IPS-20b (cell line): Measurements from ENCODE around the gene C8G.

ENCODE experiments used
- H3K27ac ChIP-seq: one replicate; pipeline ENCODE4 v1.5.1; 2013; ENCODE audit warnings: low read length
- H3K27me3 ChIP-seq: 2 replicates; pipeline ENCODE4 v1.6.1; 2013; ENCODE audit warnings: mild to moderate bottlenecking, low read length, inconsistent platforms; ENCODE audit not compliant: insufficient read depth
- H3K36me3 ChIP-seq: 2 replicates; pipeline ENCODE4 v1.6.1; 2013; ENCODE audit warnings: low read depth, mild to moderate bottlenecking, inconsistent platforms, low read length, moderate library complexity; ENCODE audit not compliant: insufficient read depth
- H3K4me1 ChIP-seq: 2 replicates; pipeline ENCODE4 v1.6.1; 2013; ENCODE audit warnings: mild to moderate bottlenecking, control low read depth, inconsistent platforms, low read length, moderate library complexity; ENCODE audit not compliant: insufficient read depth
- H3K4me3 ChIP-seq: 2 replicates; pipeline ENCODE4 v1.5.1; 2013; ENCODE audit warnings: mild to moderate bottlenecking, low read length, inconsistent platforms
- H3K9ac ChIP-seq: 2 replicates; pipeline ENCODE4 v1.6.1; 2013; ENCODE audit warnings: low read depth, mild to moderate bottlenecking, inconsistent platforms, low read length, moderate library complexity
- H3K9me3 ChIP-seq: 2 replicates; pipeline ENCODE4 v1.6.1; 2013; ENCODE audit warnings: mild to moderate bottlenecking, low read depth, low read length, inconsistent platforms; ENCODE audit not compliant: insufficient read depth

Gene C8G

DNA sequence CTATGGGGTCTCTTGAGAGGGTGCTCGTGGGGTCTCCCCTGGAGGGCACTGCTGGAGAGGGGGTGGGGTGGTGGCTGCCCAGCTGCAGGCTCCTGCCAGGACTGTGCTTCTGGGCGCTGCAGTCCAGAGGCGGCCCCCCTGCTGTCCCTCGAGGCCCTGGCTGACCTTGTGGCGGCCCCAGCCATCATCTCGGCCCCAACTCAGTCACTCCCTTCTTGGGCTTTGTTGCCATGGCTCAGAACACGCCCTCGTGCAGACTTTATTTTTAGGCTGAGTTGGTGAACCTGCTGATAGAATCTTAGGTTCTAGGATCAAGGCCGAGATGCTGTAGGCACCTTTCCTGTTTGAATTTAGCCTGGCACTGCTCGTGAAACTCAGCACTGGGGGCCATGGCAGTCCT, 23.3 kb upstream of the C8G start:
- Histone ChIP-seq H3K4me1 (no peaks in the 10 kb centered on the region), H3K36me3 (peaks cover 68% of the 10 kb centered on the region), H3K9ac (no peak overlapping the region), H3K9me3 (no peaks in the 10 kb centered on the region), H3K27me3 (no peaks in the 10 kb centered on the region), H3K27ac (no peak overlapping the region), H3K4me3 (no peak overlapping the region)

DNA sequence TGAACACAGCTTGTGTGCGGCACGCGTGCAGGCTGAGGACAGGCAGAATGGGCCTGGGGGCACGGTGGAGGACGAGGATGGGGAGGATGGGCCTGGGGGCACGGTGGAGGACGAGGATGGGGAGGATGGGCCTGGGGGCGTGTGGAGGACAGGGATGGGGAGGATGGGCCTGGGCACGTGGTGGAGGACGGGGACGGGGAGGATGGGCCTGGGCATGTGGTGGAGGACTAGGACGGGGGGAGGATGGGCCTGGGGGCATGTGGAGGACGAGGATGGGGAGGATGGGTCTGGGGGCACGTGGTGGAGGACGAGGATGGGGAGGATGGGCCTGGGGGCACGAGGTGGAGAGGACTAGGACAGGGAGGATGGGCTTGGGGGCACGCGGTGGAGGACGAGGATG, 22.5 kb upstream of the C8G start:
- no peaks in the 10 kb centered on the region for H3K27me3 ChIP-seq
- no peaks in the 10 kb centered on the region for H3K4me1 ChIP-seq
- no peaks in the 10 kb centered on the region for H3K9me3 ChIP-seq
- H3K9ac ChIP-seq, result no peak overlapping the region
- no peak overlapping the region for H3K4me3 ChIP-seq
- H3K36me3 ChIP-seq, result peaks cover 66% of the 10 kb centered on the region
- H3K27ac ChIP-seq, result no peak overlapping the region

DNA sequence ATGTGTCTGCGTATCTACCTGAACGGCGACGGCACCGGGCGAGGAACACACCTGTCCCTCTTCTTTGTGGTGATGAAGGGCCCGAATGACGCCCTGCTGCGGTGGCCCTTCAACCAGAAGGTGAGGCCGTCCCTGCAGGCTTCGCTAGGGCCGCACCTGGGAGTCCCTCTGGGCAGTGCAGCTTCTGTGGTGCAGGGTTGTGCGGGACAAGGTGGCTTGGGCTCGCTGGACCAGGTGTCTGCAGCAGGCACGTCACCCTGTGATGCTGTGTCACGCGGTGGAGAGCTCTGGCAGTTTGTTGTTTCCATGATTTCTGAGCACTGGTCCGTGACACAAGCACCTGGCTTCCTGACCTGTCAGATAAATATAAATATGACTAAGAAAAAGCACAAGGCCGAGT, 21.2 kb upstream of the C8G start:
- Histone ChIP-seq H3K36me3 (peaks cover 75% of the 10 kb centered on the region), H3K9me3 (no peaks in the 10 kb centered on the region), H3K4me1 (no peaks in the 10 kb centered on the region), H3K27me3 (no peaks in the 10 kb centered on the region), H3K4me3 (no peak overlapping the region), H3K9ac (no peak overlapping the region), H3K27ac (no peak overlapping the region)

DNA sequence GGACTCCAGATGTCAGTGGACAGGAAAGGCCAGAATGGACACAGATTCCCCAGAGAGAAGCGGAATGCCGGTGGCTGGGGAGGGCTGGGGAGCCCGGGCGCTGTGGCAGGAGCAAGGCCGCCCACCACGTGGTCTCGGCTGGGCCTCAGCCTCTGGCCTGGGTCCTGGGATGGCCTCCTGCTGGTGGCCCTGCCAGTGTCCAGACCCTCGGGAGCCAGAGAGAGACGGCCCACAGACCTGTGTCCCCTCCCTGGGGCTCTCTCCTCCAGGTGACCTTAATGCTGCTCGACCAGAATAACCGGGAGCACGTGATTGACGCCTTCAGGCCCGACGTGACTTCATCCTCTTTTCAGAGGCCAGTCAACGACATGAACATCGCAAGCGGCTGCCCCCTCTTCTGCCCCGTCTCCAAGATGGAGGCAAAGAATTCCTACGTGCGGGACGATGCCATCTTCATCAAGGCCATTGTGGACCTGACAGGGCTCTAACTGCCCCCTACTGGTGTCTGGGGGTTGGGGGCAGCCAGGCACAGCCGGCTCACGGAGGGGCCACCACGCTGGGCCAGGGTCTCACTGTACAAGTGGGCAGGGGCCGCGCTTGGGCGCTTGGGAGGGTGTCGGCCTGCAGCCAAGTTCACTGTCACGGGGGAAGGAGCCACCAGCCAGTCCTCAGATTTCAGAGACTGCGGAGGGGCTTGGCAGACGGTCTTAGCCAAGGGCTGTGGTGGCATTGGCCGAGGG, 19.5 kb upstream of the C8G start:
- no peaks in the 10 kb centered on the region for H3K4me1 ChIP-seq
- peaks cover 66% of the 10 kb centered on the region for H3K36me3 ChIP-seq
- no peak overlapping the region for H3K27ac ChIP-seq
- no peaks in the 10 kb centered on the region for H3K9me3 ChIP-seq
- no peaks in the 10 kb centered on the region for H3K27me3 ChIP-seq
- no peak overlapping the region for H3K4me3 ChIP-seq
- H3K9ac ChIP-seq, result no peak overlapping the region

DNA sequence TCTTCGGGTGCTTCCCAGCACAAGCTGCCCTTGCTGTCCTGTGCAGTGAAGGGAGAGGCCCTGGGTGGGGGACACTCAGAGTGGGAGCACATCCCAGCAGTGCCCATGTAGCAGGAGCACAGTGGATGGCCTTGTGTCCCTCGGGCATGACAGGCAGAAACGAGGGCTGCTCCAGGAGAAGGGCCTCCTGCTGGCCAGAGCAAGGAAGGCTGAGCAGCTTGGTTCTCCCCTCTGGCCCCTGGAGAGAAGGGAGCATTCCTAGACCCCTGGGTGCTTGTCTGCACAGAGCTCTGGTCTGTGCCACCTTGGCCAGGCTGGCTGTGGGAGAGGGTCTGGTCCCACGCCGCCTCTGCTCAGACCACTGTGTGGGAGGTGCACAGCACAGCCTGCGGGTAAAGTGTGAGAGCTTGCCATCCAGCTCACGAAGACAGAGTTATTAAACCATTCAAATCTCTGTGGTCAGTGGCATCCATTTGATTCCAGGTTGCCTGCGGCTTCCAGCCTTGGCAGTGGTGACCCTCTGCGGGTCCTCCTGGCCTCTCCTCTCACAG, 18.8 kb upstream of the C8G start:
- Histone ChIP-seq H3K4me3 (no peak overlapping the region), H3K36me3 (peaks cover 60% of the 10 kb centered on the region), H3K27ac (no peak overlapping the region), H3K9ac (no peak overlapping the region), H3K4me1 (no peaks in the 10 kb centered on the region), H3K27me3 (no peaks in the 10 kb centered on the region), H3K9me3 (no peaks in the 10 kb centered on the region)

DNA sequence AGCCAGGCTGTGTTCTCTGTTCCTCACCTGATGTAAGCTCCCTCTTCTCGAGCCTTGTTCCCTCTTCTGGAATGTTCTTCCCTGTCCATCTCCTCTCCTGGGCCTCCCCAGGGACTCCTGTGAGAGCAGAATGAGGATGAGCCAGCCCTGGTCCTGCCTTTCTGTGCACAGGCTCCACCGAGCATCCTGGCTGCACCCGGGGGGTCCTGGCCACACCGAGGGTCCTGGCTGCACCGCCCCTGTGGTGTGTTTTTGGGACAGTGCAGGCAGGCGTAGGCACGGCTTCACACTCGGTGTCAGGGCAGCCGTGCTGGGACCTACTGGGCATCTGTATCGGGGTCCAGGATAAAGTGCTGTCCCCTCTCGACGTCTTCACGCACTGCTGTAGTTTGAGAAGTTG, 18.3 kb upstream of the C8G start:
- Histone ChIP-seq H3K9ac (no peak overlapping the region), H3K4me1 (no peaks in the 10 kb centered on the region), H3K27me3 (no peaks in the 10 kb centered on the region), H3K27ac (no peak overlapping the region), H3K9me3 (no peaks in the 10 kb centered on the region), H3K4me3 (no peak overlapping the region), H3K36me3 (peaks cover 60% of the 10 kb centered on the region)

DNA sequence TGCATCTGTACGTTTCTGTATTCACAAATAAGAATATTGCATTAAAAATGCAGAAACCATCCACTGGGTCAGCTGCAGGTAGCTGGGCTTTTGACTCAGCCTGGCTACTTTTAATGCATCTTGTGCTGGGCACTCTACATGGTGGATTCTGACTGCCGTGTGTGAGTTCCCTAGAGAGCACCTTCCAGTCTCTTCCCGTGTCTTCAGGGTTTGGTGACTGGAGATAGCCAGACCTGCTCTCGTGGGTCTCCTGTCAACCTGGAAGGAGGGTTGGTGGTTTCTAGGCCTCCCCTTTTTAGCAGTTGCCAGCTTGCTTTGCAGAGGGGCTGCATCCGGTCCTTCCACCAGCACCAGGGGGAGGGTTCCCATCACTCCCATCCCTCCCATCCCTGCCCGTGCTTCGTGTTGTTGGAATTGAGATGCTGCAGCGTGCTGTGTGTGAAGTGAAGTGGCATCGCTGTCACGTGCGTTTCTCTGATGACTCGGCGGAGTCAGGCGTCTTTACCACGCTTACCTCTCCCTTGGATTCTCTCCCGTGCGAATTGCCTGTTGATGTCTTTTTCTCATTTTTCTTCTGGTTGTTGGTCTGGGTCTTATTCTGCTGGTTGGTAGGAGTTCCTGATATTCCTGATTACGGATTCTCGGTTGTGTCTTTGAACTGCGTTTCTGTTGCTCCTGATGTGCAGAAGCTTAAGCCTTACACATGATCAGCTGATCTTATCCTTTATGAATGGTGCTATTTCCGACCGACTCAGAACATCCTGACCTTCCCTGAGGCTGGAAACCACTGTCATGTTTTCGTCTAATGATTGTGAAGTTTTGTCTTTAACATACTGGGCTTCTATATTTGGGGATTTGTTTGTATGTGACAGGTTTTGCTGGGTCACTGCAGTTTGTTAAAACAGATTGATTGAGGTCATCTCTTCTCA, 17.4 kb upstream of the C8G start:
- Histone ChIP-seq H3K27ac (no peak overlapping the region), H3K27me3 (no peaks in the 10 kb centered on the region), H3K4me1 (no peaks in the 10 kb centered on the region), H3K9ac (no peak overlapping the region), H3K9me3 (no peaks in the 10 kb centered on the region), H3K36me3 (peaks cover 55% of the 10 kb centered on the region), H3K4me3 (no peak overlapping the region)

DNA sequence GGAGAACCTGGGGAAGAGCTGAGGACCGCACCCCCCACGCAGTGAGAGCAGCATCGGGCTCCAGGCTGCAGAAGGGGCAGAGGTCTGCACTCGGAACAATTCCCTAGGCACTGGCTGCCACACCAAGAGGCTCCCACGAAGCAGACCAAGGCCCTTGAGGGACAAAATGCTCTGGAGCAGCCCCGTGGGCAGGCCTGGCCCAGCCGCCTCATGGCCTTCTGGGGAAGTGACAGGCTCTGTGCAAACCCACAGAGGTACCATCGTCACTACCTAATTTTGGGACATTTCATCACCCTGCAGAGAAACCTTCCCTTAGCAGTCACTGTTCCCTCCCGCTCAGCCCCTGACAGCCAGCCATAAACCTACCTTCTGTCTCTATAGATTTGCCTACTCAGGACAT, 16.5 kb upstream of the C8G start:
- H3K4me3 ChIP-seq, result no peak overlapping the region
- peaks cover 53% of the 10 kb centered on the region for H3K36me3 ChIP-seq
- H3K9me3 ChIP-seq, result no peaks in the 10 kb centered on the region
- H3K9ac ChIP-seq, result no peak overlapping the region
- H3K4me1 ChIP-seq, result no peaks in the 10 kb centered on the region
- H3K27ac ChIP-seq, result no peak overlapping the region
- H3K27me3 ChIP-seq, result no peaks in the 10 kb centered on the region

DNA sequence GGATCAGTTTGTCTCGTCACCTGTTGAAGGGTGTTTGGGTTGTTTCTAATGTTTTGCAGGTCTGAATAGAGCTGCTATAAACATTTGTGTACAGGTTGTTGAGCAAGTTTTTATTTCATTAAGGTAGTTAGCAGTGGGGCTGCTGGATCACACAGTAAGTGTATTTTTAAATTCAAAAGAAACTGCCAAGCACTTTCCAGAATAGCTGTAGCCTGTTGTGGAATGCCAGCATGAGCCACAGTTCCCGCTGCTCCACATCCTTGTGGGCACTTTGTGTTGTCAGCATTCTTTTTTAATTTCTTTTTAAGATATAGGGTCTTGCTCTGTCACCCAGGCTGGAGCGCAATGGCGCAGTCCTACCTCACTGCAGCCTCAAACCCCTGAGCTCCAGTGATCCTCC, 15.0 kb upstream of the C8G start:
- no peak overlapping the region for H3K9ac ChIP-seq
- no peaks in the 10 kb centered on the region for H3K9me3 ChIP-seq
- H3K36me3 ChIP-seq, result peaks cover 40% of the 10 kb centered on the region
- H3K4me1 ChIP-seq, result no peaks in the 10 kb centered on the region
- H3K27ac ChIP-seq, result no peak overlapping the region
- no peak overlapping the region for H3K4me3 ChIP-seq
- no peaks in the 10 kb centered on the region for H3K27me3 ChIP-seq

DNA sequence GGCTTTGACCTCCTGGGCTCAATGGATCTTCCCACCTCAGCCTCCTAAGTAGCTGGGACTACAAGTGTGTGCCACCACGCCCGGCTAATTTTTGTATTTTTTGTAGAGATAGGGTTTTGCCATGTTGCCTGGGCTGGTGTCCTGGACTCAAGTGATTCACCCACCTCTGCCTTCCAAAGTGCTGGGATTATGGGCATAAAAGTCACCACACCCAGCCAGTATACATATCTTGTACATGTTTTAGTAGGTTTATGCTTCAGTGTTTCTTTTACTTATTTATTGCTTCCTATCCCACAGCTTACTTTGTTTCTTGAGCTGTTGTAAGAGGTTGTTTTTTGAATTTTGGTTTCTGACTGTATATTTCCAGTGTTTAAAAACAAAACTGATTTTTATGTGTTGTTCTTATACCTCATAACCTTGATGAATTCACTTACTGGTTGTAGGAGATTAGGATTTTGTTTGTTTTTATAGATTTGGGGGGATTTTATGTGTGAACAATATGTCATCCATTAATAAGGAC, 13.4 kb upstream of the C8G start:
- H3K4me3 ChIP-seq, result no peak overlapping the region
- H3K27me3 ChIP-seq, result no peaks in the 10 kb centered on the region
- no peaks in the 10 kb centered on the region for H3K4me1 ChIP-seq
- H3K9ac ChIP-seq, result no peak overlapping the region
- H3K9me3 ChIP-seq, result no peaks in the 10 kb centered on the region
- no peak overlapping the region for H3K27ac ChIP-seq
- peaks cover 23% of the 10 kb centered on the region for H3K36me3 ChIP-seq

DNA sequence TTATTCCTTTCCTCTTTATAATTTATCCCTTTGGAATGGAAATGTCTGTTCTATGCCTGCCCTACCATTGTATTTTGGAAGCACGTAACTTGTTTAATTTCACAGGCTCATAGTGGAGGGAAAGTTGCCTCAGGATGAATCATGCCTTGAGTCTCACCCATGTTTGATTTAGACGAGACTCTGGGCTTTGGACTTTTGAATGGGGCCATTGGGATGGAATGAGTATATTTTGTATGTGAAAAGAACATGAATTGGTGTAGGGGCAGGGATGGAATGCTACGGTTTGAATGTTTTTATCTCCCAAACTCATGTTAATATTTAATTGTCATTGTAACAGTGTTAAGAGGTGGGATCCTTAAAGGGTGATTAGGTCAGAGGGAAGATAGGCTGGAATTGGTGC, 10.8 kb upstream of the C8G start:
- Histone ChIP-seq H3K4me1 (no peaks in the 10 kb centered on the region), H3K36me3 (peaks cover 4% of the 10 kb centered on the region; the same call in 1 of the 2 replicates), H3K4me3 (no peak overlapping the region), H3K9ac (no peak overlapping the region), H3K27ac (no peak overlapping the region), H3K9me3 (no peaks in the 10 kb centered on the region), H3K27me3 (no peaks in the 10 kb centered on the region)
